ENCODE results near the gene ANKRD34A.

GRCh38 chr1:145961109-145961424, 3.3 kb downstream of the ANKRD34A start:
- no peak for TF ChIP-seq CTCF (IDR thresholded peaks at IDR 0.05)
- no peak for TF ChIP-seq KAT7 (CRISPR knock-in tag; IDR thresholded peaks at IDR 0.05; ENCODE audit: borderline replicate concordance)
- TF ChIP-seq PREB (CRISPR knock-in tag; IDR thresholded peaks at IDR 0.05; ENCODE audit: borderline replicate concordance): no peak
- TF ChIP-seq HMGXB4 (CRISPR knock-in tag; IDR thresholded peaks at IDR 0.05): no peak
- TF ChIP-seq NR3C1 (CRISPR knock-in tag; conservative IDR thresholded peaks at IDR 0.05; ENCODE audit: low read depth): no peak
- TF ChIP-seq USF1 (CRISPR knock-in tag; IDR thresholded peaks at IDR 0.05): no peak
- no peak for TF ChIP-seq ARID4B (CRISPR knock-in tag; IDR thresholded peaks at IDR 0.05; ENCODE audit: borderline replicate concordance)
- TF ChIP-seq MAX (CRISPR knock-in tag; IDR thresholded peaks at IDR 0.05): no peak
- no peak for TF ChIP-seq SP1 (CRISPR knock-in tag; conservative IDR thresholded peaks at IDR 0.05)
- TF ChIP-seq ZNF512 (CRISPR knock-in tag; IDR thresholded peaks at IDR 0.05; ENCODE audit: borderline replicate concordance): no peak
- TF ChIP-seq TEAD1 (CRISPR knock-in tag; IDR thresholded peaks at IDR 0.05): no peak
